ENCODE results near the gene CDC16.

DNA sequence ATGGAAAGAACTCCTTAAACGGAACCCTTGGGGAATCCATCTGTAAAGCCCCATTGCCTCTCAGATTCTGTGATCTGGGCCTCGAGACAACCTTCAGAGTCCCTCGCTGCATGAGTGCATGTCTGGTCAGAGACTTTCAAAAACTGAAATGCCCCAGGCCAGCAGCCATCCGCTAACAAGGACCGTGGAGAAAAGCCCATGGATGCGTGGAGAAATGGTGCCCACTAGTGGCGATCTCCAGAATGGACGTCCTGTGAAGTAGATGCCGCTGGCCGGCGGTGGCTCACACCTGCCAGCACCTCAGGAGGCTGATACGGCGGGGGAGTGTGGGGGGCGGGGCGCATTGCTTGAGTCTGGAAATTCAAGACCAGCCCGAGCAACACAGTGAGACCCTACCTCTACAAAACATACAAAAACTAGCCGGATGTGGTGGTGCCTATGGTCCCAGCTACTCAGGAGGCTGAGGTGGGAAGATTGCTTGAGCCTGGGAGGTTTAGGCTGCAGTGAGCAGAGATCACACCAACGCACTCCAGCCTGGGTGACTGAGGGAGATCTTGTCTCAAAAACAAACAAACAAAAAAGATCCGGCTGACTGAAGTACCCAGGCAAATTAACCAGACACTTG lies 7.9 kb upstream of the CDC16 start:
- TF ChIP-seq, protein P1, sequence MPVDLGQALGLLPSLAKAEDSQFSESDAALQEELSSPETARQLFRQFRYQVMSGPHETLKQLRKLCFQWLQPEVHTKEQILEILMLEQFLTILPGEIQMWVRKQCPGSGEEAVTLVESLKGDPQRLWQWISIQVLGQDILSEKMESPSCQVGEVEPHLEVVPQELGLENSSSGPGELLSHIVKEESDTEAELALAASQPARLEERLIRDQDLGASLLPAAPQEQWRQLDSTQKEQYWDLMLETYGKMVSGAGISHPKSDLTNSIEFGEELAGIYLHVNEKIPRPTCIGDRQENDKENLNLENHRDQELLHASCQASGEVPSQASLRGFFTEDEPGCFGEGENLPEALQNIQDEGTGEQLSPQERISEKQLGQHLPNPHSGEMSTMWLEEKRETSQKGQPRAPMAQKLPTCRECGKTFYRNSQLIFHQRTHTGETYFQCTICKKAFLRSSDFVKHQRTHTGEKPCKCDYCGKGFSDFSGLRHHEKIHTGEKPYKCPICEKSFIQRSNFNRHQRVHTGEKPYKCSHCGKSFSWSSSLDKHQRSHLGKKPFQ (CRISPR knock-in tag; IDR thresholded peaks at IDR 0.05; ENCODE audit: insufficient replicate concordance): no peak
- TF ChIP-seq BRCA1 (CRISPR knock-in tag; IDR thresholded peaks at IDR 0.05): no peak
